ENCODE results near the gene TERF2IP.
A peak's percentile ranks its signal among the peaks of the same experiment; 100 is the strongest.

Gene TERF2IP

GRCh38 chr16:75647492-75648264 lies at the start of gene TERF2IP, which contains the start of gene KARS1:
TSS of gene TERF2IP (plus strand) at chr16:75647773. CDS start at chr16:75647883, 110 bp downstream.
TSS of gene KARS1 (minus strand) at chr16:75647665. CDS start at chr16:75647639, 26 bp downstream.
- peak; percentile 76 to 92 for DNase-seq

- no peak for DNase-seq
Observed at GRCh38 chr16:75599452-75600277, 47.9 kb upstream of the TERF2IP start.

GRCh38 chr16:75603241-75603640 lies 44.3 kb upstream of the TERF2IP start:
- DNase-seq, result no peak

GRCh38 chr16:75606507-75606906 lies 41.1 kb upstream of the TERF2IP start:
- DNase-seq, result no peak

- no peak for DNase-seq
Observed at GRCh38 chr16:75614066-75614897, 33.3 kb upstream of the TERF2IP start.

GRCh38 chr16:75615619-75616018 lies 32.0 kb upstream of the TERF2IP start:
- DNase-seq, result no peak

GRCh38 chr16:75616521-75617010 lies 31.0 kb upstream of the TERF2IP start:
- DNase-seq, result no peak

- DNase-seq, result no peak
Observed at GRCh38 chr16:75617121-75617520, 30.5 kb upstream of the TERF2IP start.

GRCh38 chr16:75618780-75619179 lies 28.8 kb upstream of the TERF2IP start:
- DNase-seq, result no peak

- no peak for DNase-seq
Observed at GRCh38 chr16:75620326-75621169, 27.0 kb upstream of the TERF2IP start.

- DNase-seq, result peak in 1 of 2 experiments; percentile 12
Observed at GRCh38 chr16:75621170-75621477, 26.4 kb upstream of the TERF2IP start.

- peak; percentile 88 to 96 for DNase-seq
Observed at GRCh38 chr16:75622761-75623605, 24.6 kb upstream of the TERF2IP start, which contains the start of gene ADAT1. TSS of gene ADAT1 (minus strand) at chr16:75623281. CDS start at chr16:75620799, 2,482 bp downstream.

- no peak for DNase-seq
Observed at GRCh38 chr16:75624921-75625334, 22.6 kb upstream of the TERF2IP start.

- no peak for DNase-seq
Observed at GRCh38 chr16:75626806-75627205, 20.8 kb upstream of the TERF2IP start.

- DNase-seq, result no peak
Observed at GRCh38 chr16:75627851-75628250, 19.7 kb upstream of the TERF2IP start.

GRCh38 chr16:75628351-75628750 lies 19.2 kb upstream of the TERF2IP start:
- DNase-seq, result no peak

- no peak for DNase-seq
Observed at GRCh38 chr16:75629132-75629531, 18.4 kb upstream of the TERF2IP start.

GRCh38 chr16:75630052-75630451 lies 17.5 kb upstream of the TERF2IP start:
- no peak for DNase-seq

GRCh38 chr16:75632857-75633256 lies 14.7 kb upstream of the TERF2IP start:
- DNase-seq, result no peak

GRCh38 chr16:75635036-75635435 lies 12.5 kb upstream of the TERF2IP start:
- DNase-seq, result no peak

GRCh38 chr16:75640598-75640997 lies 7.0 kb upstream of the TERF2IP start:
- no peak for DNase-seq

Data from NCI-H526 (cell line).